Ovary (tissue), 3 donors: ENCODE data around the gene BACH1.

Experiments
- EP300 ChIP-seq: sonication (generic); formaldehyde crosslinking; IDR thresholded peaks from one replicate; pipeline ENCODE4 v1.6.1; 2017; ENCODE audit warnings: antibody characterized with exemption
- POLR2A ChIP-seq: fragments of 450-650 bp; IDR thresholded peaks from one replicate; pipeline ENCODE4 v1.6.1; 2017; ENCODE audit warnings: antibody characterized with exemption, mild to moderate bottlenecking, moderate library complexity
- TF ChIP-seq, protein P1 (sequence below), 3 donors: fragments of 450-650 bp in 2 of 3; fragments of 200-600 bp in 1 of 3; IDR thresholded peaks; one replicate each; pipeline versions ENCODE4 v1.5.1 to v1.8.0; 2016 to 2022; ENCODE audit warnings: antibody characterized with exemption in 3 of 3, mild to moderate bottlenecking in 1 of 3
- donor health status: DM: no; HTN: no; CAD: no.

DNA sequence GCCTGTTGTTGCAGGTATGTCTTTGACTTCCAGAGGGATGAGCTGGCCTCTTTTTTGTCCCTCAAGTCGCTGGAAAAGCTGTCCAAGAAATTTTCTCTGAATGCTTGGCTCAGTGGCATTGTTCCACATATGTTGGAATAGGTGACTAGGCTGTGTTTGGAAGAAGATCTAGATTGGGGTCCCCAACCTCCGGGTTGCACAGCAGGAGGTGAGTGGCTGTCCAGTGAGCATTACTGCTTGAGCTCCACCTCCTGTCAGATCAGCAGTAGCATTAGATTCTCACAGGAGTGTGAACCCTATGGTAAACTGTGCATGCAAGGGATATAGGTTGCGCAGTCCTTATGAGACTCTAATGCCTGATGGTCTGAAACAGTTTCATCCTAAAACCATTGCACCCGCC lies 18.1 kb downstream of the BACH1 start:
- TF ChIP-seq, protein P1, sequence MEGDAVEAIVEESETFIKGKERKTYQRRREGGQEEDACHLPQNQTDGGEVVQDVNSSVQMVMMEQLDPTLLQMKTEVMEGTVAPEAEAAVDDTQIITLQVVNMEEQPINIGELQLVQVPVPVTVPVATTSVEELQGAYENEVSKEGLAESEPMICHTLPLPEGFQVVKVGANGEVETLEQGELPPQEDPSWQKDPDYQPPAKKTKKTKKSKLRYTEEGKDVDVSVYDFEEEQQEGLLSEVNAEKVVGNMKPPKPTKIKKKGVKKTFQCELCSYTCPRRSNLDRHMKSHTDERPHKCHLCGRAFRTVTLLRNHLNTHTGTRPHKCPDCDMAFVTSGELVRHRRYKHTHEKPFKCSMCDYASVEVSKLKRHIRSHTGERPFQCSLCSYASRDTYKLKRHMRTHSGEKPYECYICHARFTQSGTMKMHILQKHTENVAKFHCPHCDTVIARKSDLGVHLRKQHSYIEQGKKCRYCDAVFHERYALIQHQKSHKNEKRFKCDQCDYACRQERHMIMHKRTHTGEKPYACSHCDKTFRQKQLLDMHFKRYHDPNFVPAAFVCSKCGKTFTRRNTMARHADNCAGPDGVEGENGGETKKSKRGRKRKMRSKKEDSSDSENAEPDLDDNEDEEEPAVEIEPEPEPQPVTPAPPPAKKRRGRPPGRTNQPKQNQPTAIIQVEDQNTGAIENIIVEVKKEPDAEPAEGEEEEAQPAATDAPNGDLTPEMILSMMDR (IDR thresholded peaks at IDR 0.05), result no peak
- TF ChIP-seq EP300 (no peak), POLR2A (no peak)
